ENCODE measurements around the gene NLRX1.
"Not testable (repeated sequence)": the region's sequence is repeated elsewhere in the genome, so short reads cannot be mapped to it uniquely, and the experiment has no call there.

NLRX1 gene

GRCh38 chr11:119153049-119153818 is 15.3 kb upstream of the NLRX1 start:
- no peak for DNase-seq

DNA sequence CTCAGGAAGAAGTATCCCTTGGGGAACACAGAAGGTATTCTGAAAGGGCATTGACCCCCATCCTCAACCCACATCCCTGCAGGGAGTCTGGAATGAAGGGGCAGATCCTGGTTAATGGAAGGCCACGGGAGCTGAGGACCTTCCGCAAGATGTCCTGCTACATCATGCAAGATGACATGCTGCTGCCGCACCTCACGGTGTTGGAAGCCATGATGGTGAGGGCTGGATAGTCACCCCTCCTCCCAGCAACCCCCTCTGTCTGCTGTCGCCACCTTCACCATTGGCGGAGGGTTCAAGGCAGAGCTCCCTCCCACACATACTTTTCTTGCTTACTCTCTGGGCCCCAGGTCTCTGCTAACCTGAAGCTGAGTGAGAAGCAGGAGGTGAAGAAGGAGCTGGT is 14.3 kb upstream of the NLRX1 start:
- no peak for DNase-seq

GRCh38 chr11:119155733-119156492 is 12.6 kb upstream of the NLRX1 start:
- no peak for DNase-seq

DNA sequence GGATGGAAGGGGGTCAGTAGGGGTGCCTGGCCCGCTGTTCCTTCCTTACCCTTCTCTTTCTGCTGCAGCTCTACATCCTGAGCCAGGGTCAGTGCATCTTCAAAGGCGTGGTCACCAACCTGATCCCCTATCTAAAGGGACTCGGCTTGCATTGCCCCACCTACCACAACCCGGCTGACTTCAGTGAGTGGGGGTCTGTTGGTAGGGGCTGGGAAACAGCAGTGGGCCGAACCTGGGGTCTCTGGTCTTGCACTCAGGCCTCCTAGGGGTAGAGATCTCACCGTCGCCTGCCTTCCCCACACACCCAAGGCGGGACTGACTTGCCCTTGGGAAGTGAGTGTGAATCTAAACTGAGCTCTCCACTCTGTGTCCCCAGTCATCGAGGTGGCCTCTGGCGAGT is 12.0 kb upstream of the NLRX1 start:
- DNase-seq: no peak

DNA sequence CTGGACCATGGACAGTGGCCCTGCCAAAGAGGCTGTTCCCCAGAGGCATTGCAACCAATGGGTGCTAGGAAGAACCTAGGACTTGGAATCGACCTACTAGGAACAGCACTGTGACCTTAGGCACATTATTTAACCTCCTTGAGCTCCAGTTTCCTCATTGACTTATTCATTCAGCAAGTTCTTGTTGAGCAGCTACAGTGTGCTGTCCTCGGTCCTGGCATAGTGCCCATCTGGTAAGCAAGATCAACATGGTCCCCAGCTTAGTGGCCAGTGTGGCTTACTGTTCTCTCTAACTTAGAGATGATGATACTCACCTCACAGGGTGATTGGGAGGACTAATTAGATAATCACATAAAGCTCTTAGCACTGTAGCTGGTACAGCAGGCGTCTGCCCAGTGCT is 11.5 kb upstream of the NLRX1 start:
- no peak for DNase-seq

- DNase-seq: no peak
Measured at GRCh38 chr11:119158467-119158866, 10.1 kb upstream of the NLRX1 start.

DNA sequence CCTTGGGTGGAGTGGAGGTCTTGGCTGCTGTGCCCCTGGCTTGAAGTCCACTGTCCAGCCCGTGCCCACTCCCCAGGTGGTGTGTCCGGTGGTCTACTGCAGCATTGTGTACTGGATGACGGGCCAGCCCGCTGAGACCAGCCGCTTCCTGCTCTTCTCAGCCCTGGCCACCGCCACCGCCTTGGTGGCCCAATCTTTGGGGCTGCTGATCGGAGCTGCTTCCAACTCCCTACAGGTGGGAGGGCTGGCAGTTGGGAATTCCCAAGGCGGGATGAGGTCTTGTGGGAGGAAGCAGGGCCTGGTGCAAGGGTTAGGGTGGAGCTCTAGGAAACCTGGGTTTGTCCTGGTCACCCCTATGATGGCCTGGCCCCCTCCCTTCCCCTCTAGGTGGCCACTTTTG is 8.4 kb upstream of the NLRX1 start:
- DNase-seq: no peak

GRCh38 chr11:119161871-119162270 is 6.7 kb upstream of the NLRX1 start:
- DNase-seq: no peak

- DNase-seq: no peak
Measured at GRCh38 chr11:119166368-119167076, 2.0 kb upstream of the NLRX1 start.

- DNase-seq: not testable (repeated sequence)
Measured at GRCh38 chr11:119167077-119167458, 1.5 kb upstream of the NLRX1 start.

- DNase-seq: no peak
Measured at GRCh38 chr11:119167933-119168332, 592 bp upstream of the NLRX1 start.

GRCh38 chr11:119169282-119169719 is 776 bp downstream of the NLRX1 start:
- DNase-seq: no peak

DNA sequence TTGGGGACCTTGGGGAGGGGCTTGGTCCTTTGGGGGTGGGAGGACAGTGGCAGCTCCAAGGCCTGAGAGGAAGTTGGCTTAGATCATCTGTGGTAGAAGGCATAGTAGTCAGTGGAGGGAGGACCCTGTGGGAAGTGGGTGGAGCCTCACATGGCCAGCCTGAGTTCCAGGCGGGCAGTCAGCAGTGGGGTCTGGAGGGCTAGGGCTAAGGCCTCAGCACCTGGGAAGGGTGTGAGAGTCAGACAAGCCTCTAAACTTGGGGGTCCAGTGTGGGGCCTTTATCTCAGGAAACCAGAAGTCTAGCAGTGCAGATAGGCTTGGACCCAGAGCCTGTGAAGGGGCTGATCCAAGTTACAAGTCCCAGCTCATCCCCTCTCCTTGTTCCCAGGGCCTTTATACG is 4.0 kb downstream of the NLRX1 start:
- no peak for DNase-seq

DNA sequence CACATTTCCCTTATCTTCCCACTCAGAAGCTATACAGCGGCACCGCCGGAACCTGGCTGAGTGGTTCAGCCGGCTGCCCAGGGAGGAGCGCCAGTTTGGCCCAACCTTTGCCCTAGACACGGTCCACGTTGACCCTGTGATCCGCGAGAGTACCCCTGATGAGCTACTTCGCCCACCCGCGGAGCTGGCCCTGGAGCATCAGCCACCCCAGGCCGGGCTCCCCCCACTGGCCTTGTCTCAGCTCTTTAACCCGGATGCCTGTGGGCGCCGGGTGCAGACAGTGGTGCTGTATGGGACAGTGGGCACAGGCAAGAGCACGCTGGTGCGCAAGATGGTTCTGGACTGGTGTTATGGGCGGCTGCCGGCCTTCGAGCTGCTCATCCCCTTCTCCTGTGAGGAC is 4.9 kb downstream of the NLRX1 start:
- no peak for DNase-seq

DNA sequence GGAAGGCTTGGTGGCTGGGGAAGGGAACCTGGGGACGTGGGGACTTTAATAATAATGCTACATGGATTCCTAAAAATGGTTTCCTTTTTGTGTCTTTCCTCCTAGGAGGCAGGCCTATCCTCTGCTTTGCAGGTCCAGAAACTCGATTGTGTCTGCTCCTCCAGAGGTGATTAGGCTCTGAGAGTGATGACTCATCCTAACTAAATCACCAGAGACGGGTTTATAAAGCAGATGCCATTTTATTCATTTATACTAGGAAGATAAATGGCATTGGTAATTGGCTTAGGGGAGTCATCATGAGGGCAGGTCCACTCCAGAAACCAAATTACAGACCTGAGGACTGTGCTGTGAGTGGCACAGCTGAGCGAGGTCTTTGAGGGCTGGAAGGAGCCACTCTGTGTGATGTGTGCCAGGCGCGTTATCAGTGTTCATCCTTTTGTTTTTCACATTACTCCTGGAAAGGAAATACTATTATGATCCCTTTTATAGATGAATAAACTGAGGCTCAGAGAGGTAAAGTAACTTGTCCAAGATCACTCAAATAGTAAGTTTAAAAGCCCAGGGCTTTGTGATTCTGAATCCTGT is 7.1 kb downstream of the NLRX1 start:
- peak; percentile 63 for DNase-seq

- no peak for DNase-seq
Measured at GRCh38 chr11:119178166-119178680, 9.7 kb downstream of the NLRX1 start.

DNA sequence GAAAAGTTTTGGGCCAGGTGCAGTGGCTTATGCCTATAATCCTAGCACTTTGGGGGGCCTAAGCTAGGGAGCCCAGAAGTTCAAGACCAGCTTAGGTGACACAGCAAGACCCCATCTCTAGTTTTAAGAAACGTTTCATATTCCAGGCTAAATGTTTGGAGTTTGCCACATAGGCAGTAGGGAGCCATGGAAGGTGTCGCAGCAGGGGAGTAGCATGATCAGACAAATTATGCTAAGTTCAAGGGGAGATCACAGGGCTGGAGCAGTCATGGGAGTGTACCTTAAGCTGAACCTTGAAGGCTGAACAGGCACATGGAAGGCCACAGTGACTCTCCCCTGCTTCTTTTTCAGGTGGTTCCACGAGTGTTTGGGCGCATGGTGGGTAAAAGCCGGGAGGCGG is 10.8 kb downstream of the NLRX1 start:
- no peak for DNase-seq

GRCh38 chr11:119179983-119180382 is 11.5 kb downstream of the NLRX1 start:
- DNase-seq: no peak

- DNase-seq: no peak
Measured at GRCh38 chr11:119180729-119181676, 12.5 kb downstream of the NLRX1 start.

- DNase-seq: no peak
Measured at GRCh38 chr11:119181677-119182412, 13.3 kb downstream of the NLRX1 start.

GRCh38 chr11:119184399-119184798 is 15.9 kb downstream of the NLRX1 start:
- not testable (repeated sequence) for DNase-seq

Data from NCI-H1436 treated with DMSO at 0.1 percent for 48 hours (cell line).